GM19438 (cell line): ENCODE data around the gene SULT2B1.
"Not testable (repeated sequence)": the region's sequence is repeated elsewhere in the genome, so short reads cannot be mapped to it uniquely, and the experiment has no call there.

Experiments used
- ATAC-seq: cut with Tn5 transposase; IDR thresholded peaks from one replicate; pipeline ENCODE4 v1.9.1; 2021; ENCODE audit warnings: low read depth; ENCODE audit not compliant: unreplicated experiment

Gene SULT2B1

DNA sequence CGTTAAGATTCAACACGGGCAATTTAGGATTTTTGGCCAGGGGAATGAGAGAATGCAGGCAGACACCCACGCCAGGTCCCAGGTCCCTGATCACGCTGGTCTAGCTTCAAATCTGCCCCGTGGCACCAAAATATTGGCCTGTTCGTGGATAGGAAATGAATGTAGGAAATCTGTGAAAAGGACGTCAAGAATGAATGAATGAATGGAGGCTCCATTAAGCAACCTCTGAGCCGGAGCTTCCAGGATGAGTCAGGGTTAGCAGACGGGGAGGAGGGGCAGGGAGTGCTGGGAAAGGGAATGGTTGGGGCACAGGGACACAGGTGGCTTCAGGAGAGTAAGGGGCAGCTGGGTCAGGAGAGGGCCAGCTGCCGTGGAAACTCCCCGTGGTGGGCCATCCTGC is 4.2 kb downstream of the SULT2B1 start:
- ATAC-seq = no peak

DNA sequence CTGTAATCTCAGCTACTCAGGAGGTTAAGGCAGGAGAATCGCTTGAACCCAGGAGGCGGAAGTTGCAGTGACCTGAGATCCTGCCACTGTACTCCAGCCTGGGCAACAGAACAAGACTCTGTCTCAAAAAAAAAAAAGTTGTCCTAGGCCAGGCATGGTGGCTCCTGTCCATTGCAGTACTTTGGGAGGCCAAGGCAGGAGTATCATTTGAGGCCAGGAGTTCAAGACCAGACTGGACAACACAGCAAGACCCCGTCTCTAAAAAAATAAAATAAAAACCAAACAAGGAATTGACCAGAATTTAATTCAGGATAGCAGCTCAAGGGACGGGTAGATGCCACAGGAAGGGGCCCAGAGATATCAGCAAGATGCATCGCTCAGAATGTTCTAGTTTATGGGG is 4.9 kb downstream of the SULT2B1 start:
- ATAC-seq = no peak

DNA sequence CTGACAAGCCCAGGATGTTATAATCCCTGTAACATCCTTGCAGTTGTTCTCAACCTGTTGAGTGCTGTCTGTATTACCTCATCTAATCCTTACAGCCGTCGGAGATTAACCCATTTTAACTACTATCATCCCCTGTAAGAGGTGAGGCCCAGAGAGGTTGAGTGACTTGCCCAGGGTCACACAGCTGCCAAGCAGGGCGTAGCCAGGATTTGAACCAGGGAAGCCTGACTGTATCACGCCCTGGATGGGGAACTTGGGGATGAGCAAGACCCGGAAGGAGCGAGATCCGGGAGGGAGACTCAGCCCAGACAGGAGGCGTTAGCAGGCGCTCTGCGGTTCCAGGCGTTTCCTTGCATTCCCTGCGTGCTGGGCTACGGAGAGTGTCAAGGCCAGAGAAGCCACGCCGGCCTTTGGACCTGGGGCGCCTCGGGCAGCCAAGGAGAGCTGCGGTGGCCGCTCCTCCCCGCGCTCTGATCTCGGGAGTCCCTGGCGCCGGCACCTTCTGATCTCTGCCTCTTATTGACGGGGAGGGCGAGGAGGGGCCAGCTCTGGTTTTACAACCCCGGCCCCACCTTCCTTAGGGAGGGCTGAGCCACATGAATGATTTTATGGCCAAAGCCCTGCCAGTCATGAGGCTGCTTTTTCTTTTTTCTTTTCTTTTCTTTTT is 6.2 kb downstream of the SULT2B1 start:
- no peak for ATAC-seq

DNA sequence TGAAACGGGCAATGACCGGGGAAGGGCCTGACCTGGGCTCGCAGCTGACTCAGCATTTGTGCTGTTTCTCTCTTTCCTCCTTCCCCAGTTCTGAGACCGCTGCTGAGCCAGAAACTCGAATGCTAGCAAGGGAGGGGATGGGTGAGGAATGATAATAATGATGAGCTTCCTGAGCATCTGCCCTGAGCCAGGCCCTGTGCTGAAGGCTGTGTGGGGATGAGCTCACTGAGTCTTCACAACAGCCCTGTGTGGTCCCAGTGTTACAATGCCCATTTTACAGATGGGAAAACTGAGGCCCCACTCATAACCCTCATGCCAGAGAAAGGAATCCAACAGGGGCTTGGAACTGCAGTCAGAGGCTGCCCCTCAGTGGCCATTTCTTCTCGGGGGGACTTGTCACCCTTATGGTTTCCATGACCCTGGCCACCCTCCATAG is 8.1 kb downstream of the SULT2B1 start:
- no peak for ATAC-seq

DNA sequence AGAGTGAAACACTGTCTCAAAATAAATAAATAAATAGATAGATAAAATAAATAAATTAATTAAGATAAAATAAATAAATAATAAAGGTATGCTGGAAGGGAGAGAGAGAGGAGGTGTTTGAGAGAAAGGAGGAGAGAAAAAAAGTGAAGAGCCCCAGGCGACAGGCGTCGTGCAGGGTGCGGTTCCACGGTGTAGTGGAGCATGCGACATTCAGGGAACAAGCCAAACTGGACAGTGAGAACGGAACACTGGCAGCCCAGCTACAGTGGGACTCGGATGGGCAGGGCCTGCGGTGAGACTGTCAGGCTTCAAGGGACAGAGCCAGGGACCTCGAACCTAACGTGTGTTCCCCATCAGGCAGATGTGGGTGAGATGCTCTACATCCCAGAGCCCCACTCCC is 9.4 kb downstream of the SULT2B1 start:
- no peak for ATAC-seq

DNA sequence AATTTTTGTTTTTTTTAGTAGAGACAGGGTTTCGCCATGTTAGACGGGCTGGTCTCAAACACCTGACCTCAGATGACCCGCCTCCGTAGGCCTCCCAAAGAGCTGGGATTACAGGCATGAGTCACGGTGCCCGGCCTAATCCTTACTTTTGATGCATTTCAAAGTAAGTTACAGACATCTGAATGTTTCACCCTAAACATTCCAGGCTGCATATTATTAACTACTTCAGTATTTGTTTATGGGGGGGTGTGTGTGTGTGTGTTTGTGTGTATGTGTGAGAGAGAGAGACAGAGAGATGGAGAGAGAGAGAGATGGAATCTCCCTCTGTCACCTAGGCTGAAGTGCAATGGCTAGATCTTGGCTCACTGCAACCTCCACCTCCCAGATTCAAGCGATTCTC is 13.1 kb downstream of the SULT2B1 start:
- ATAC-seq = no peak

DNA sequence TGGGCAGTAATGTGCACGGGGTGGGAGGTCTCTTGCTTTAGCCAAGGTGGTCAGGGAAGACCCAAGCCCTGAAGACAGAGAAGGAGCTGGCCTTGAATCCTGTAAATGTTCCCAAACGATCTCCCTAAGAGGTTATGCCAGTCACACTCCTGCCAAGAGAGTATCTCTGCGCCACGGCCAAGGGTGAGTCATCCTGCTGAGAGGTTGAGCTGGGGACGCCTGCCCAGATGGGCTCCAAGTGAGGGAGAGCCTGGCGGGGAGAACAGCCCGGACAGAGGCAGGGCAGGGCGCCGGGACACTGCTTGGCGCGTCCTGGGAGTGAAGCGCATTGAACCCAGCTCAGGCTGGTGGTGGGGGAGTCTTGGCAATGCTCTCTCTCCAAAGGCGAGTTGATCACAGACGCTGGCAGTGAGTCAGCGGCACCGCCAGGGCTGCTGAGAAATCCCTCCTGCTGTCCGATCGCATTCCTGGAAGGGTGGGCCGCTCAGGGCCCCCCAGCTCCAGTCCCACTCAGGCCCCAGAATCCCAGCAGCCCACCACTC is 16.4 kb downstream of the SULT2B1 start:
- no peak for ATAC-seq

DNA sequence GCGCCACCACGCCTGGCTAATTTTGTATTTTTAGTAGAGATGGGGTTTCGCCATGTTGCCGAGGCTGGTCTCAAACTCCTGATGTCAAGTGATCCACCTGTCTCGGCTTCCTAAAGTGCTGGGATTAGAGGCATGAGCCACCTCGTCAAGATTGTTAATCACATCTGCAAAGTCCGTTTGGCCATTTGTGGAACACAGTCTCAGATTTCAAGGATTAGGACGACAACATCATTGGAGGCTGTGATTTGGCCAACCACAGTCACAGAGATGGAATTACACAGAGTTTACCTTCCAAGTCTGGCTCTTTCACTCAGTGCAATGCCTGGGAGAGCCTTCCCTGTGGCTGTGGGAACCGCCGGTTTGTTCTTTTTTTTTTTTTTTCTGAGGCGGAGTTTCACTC is 17.8 kb downstream of the SULT2B1 start:
- ATAC-seq = no peak

DNA sequence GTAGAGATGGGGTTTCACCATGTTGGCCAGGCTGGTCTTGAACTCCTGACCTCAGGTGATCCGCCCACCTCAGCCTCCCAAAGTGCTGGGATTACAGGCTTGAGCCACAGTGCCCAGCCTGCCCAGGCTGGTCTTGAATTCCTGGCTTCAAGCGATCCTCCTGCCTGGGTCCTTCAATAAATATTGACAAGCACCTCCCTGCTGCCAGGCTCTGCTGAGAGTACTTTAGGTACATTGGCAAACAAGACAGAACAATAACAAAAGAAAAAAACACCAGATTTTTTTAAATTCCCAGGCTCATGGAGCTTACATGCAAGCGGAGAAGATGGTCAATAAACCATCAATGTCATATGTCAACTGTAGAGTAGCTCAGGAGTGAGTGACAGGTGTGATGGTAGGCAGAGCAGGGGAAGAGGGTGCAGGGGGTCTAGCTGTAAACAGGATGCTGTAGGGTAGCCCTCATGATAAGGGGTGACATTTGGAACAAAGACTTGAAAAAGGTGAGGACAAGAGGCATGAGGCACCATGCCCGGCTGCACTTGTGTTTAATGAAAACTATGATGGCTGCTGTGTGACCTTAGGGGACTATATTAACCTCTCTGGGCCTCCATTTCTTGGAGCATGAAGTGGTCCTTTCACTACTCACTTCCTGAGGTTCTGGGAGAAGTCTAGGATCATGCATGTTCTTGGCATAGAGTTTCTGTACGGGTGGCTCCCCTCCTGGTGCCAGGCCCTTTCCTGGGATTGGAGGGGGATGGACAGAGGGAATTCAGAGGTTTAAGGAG is 19.6 kb downstream of the SULT2B1 start:
- ATAC-seq = no peak

DNA sequence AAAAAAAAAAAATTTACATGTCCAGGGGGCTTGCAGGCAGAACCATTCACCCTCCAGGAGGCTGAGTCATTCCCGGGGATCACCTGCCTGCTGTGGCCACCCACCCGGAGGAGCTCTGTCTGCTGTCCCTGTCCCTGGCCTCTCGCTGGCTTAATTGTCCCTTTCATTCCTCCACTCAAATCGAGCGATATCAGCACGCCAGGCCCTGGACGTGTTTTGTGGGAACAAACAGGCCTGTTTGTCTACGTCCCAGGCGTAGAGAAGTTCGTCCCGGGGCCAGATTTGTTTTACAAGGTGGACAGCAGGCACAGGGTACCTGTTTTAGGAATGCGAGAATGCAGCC is 21.2 kb downstream of the SULT2B1 start:
- ATAC-seq = no peak

DNA sequence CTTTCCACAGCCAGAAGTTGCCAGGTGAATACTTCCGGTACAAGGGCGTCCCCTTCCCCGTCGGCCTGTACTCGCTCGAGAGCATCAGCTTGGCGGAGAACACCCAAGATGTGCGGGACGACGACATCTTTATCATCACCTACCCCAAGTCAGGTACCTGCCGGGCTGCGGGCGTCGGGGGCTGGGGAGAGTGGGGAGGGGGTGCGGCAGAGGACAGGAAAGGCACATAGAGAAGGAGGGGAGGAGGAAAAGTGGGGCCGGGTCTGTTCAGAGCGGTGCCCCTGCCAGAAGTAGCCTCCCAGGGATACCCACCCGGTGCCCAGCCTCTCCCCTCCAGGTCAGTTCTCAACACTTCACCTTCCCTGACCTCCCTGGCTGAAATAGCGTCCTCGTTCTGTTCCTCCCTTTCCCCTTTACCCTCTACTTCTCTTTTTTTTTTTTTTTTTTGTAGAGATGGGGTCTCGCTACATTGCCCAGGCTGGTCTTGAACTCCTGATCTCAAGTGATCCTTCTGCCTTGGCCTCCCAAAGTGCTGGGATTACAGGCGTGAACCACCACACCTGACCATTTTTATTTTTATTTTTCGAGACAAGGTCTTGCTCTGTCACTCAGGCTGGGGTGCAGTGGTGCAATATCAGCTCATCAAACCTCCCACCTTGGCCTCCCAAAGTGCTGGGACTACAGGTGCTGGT is 24.1 kb downstream of the SULT2B1 start:
- no peak for ATAC-seq

DNA sequence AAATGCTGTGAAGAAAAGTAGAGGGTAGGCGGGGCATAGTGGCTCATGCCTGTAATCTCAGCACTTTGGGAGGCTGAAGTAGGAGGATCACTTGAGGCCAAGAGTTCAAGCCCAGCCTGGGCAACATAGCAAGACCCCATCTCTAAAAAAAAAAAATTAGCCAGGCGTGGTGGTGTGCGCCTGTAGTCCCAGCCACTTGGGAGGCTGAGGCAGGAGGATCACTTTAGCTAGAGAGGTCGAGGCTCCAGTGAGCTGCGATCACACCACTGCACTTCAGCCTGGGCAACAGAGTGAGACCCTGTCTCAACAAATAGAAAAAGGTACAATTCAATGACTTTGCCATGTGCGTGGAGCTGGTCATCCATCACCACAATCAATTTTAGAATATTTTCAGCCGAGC is 25.9 kb downstream of the SULT2B1 start:
- not testable (repeated sequence) for ATAC-seq

DNA sequence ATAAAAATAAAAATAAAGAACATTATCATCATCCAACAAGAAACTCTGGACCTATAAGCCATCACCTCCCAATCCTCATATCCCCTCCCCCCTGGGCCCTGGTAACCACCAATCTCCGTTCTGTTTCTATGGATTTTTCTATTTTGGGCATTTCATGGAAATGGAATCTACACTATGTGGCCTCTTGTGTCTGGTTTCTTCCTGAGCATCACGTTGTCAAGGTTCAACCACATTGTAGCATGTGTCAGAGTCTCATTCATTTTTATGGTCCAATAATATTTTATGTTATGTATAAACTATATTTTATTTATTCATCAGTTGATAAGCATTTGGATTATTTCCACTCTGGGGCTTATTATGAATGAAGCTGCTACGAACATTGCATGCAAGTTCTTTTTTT is 26.9 kb downstream of the SULT2B1 start:
- no peak for ATAC-seq

DNA sequence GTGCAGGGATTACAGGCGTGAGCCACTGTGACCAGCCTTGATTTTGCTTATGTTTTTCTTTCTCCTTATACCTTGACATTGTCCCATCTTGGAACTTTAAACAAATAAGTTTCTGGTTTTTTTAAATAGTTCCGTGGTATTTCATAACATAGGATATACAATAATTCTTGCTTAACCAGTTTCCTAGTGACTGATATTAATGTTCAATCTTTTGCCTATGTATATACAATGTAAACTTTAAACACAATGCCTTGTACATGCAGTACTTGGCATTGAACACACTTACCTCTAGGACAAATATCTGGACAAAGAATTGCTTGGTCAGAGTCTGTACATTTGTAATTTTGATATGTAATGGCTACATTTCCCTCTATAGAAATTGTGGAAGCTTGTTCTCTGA is 30.2 kb downstream of the SULT2B1 start:
- ATAC-seq = no peak

DNA sequence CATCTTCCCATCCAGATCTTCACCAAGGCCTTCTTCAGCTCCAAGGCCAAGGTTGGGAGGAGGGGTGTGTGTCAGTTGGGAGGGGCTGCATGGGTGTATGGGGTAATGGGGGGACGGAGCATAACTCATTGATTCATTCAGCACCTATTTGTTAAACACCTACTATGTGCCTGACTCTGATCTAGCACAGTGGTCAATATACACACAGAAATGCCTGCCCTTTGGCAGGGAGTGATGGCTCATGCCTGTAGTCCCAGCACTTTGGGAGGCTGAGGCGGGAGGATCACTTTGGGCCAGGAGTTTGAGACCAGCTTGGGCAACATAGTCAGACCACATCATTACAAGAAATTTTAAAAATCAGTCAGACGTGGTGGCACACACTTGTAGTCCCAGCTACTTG is 35.4 kb downstream of the SULT2B1 start:
- no peak for ATAC-seq

DNA sequence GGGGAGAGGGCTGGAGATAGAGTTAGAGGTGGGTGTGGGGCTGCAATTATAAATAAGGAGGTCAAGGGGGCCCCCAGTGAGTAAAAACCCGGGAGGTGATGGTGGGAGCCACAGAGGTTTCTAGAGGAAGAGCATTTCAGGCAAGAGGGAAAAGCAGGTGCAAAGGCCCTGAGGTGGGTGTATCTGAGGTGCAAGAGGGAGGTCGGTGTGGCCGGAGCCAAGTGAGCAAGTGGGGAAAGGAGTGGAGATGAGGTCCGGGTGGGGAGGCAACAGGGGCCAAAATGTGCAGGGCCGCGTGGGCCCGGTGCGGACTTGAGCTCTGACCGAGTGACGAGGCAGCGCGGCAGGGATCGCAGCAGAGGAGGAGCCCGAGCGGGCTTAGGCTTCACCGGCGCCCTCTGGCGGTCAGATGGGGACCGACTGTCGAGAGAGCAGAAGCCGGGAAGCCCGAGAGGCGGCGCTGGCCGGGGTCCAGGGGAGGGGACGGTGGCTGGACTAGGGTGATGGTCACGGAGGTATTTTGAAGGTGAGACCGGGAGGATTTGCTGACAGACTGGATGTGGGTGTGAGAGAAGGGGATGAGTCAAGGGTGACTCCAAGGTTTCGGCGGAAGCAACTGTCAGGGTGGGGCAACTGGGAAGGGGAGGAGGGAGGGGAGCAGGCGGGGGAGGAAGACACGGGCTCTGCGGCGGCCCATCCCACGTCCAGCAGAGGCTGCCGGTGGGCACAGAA is 36.9 kb downstream of the SULT2B1 start:
- peak; percentile 75 for ATAC-seq

DNA sequence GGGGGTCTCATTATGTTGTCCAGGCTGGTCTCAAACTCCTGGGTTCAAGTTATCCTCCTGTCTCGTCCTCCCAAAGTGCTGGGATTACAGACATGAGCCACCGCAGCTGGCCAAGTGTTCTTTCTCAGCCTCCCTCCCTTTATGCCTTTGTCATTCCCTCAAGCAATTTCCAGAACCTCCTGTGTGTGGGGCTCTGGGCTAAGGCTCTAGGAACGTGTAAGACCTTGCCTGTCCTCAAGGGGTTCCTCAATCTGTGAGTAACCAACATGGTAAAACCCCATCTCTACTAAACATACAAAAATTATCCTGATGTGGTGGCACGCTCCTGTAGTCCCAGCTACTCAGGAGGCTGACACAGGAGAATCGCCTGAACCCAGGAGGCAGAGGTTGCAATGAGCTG is 39.0 kb downstream of the SULT2B1 start:
- no peak for ATAC-seq

DNA sequence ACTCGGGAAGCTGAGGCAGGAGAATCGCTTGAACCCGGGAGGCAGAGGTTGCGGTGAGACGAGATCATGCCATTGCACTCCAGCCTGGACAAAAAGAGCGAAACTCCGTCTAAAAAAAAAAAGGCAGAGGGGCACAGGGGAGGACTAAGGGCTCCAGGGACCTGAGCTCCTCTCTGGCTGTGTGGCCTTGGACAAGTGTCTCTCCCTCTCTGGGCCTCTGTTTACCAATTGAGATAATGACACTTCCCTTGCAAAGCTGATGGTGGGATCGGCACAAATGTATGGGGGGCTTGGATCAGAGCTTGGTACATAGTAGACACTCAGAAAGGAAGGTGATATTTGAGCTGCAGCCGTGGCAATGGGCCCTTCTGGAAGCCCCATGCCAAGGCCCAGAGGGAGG is 43.2 kb downstream of the SULT2B1 start:
- no peak for ATAC-seq

DNA sequence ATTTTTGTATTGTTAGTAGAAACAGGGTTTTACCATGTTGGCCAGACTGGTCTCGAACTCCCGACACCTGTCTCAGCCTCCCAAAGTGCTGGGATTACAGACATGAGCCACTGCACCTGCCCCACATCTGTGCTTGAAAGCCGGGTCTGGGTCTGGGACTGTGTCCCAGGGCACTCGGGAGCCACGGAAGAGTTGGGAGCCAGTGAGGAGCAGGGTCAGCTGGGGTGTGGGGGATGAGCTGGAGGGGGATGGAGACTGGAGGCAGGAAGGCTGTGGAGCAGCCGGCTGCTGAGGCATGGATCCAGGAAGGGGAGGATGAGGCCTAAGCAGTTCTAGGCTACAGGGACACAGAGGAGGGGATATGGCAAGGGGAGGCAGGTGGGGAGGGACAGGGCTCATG is 43.9 kb downstream of the SULT2B1 start:
- ATAC-seq = no peak

DNA sequence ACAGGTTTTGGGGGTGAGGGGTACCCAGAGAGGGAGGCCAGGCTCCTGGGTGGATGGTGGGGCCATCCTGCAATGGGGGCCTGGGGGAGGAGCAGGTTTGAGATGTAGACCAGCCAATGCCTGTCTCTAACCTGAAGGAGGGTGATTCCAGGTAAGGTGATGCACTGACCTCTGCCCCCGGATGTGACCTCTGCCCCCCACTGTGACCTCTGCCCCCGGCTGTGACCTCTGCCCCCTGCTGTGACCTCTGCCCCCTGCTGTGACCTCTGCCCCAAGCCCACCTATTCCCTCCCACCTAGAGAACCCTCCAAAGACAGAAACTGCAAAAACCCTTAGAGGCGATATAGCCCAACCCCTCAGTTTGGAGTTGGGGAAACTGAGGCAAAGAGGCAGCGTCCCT is 44.3 kb downstream of the SULT2B1 start:
- no peak for ATAC-seq
